Measurements from ENCODE around the gene ETV6.

ETV6 gene

GRCh38 chr12:11870041-11870451 lies 220.6 kb downstream of the ETV6 start:
- no peak for TF ChIP-seq CTCF (IDR thresholded peaks at IDR 0.05; ENCODE audit: extremely low read depth, missing control alignments)
- no peak for DNase-seq (ENCODE audit: low spot score)

- no peak for DNase-seq (ENCODE audit: low spot score)
- TF ChIP-seq CTCF (IDR thresholded peaks at IDR 0.05; ENCODE audit: extremely low read depth, missing control alignments), result no peak
Observed at GRCh38 chr12:11872055-11872454, 222.6 kb downstream of the ETV6 start.

- DNase-seq (ENCODE audit: low spot score), result no peak
- no peak for TF ChIP-seq CTCF (IDR thresholded peaks at IDR 0.05; ENCODE audit: extremely low read depth, missing control alignments)
Observed at GRCh38 chr12:11875414-11875935, 226.0 kb downstream of the ETV6 start.

- no peak for TF ChIP-seq CTCF (IDR thresholded peaks at IDR 0.05; ENCODE audit: extremely low read depth, missing control alignments)
- no peak for DNase-seq (ENCODE audit: low spot score)
Observed at GRCh38 chr12:11876307-11876706, 226.8 kb downstream of the ETV6 start.

- no peak for DNase-seq (ENCODE audit: low spot score)
- no peak for TF ChIP-seq CTCF (IDR thresholded peaks at IDR 0.05; ENCODE audit: extremely low read depth, missing control alignments)
Observed at GRCh38 chr12:11877102-11877826, 227.8 kb downstream of the ETV6 start.

GRCh38 chr12:11877869-11878780 lies 228.7 kb downstream of the ETV6 start:
- no peak for TF ChIP-seq CTCF (IDR thresholded peaks at IDR 0.05; ENCODE audit: extremely low read depth, missing control alignments)

GRCh38 chr12:11879306-11879705 lies 229.8 kb downstream of the ETV6 start:
- DNase-seq (ENCODE audit: low spot score), result no peak
- no peak for TF ChIP-seq CTCF (IDR thresholded peaks at IDR 0.05; ENCODE audit: extremely low read depth, missing control alignments)

More at GRCh38 chr12:11877869-11878780, 228.7 kb downstream of the ETV6 start:
- no peak for DNase-seq (ENCODE audit: low spot score)
